Stimulated activated CD4-positive, alpha-beta T cell treated with anti-CD3 and anti-CD28 coated beads, Interleukin-4, amount 100 ng/mL, for 1 hour (primary cell): ENCODE data around the gene NFATC2IP.
A peak's percentile ranks its signal among the peaks of the same experiment; 100 is the strongest.

Experiments used
- DNase-seq: peaks from one replicate; pipeline ENCODE4 v3.0.0-alpha.2; 2020

Gene NFATC2IP

GRCh38 chr16:28950648-28951409 lies at the start of gene NFATC2IP:
Gene NFATC2IP, plus strand, starts transcription at chr16:28950937. Its CDS starts 75 bp downstream, at chr16:28951012.
- DNase-seq: peak; percentile 100

GRCh38 chr16:28901862-28902261 lies 48.9 kb upstream of the NFATC2IP start:
- DNase-seq: no peak

GRCh38 chr16:28902909-28903308 lies 47.8 kb upstream of the NFATC2IP start:
- DNase-seq: no peak

GRCh38 chr16:28903344-28904042 lies 47.2 kb upstream of the NFATC2IP start:
- no peak for DNase-seq

GRCh38 chr16:28904363-28904762 lies 46.4 kb upstream of the NFATC2IP start:
- no peak for DNase-seq

GRCh38 chr16:28904828-28905227 lies 45.9 kb upstream of the NFATC2IP start:
- DNase-seq: no peak

GRCh38 chr16:28905229-28905754 lies 45.4 kb upstream of the NFATC2IP start:
- no peak for DNase-seq

GRCh38 chr16:28905800-28906372 lies 44.9 kb upstream of the NFATC2IP start:
- DNase-seq: no peak

- DNase-seq: no peak
These were observed 40.4 kb upstream of the NFATC2IP start for GRCh38 chr16:28910086-28911031.

GRCh38 chr16:28912558-28912957 lies 38.2 kb upstream of the NFATC2IP start:
- DNase-seq: no peak

- no peak for DNase-seq
These were observed 36.6 kb upstream of the NFATC2IP start for GRCh38 chr16:28913946-28914724.

- no peak for DNase-seq
These were observed 35.6 kb upstream of the NFATC2IP start for GRCh38 chr16:28915181-28915580.

- no peak for DNase-seq
These were observed 33.6 kb upstream of the NFATC2IP start for GRCh38 chr16:28917095-28917494.

- DNase-seq: no peak
These were observed 32.0 kb upstream of the NFATC2IP start for GRCh38 chr16:28918698-28919097.

- DNase-seq: no peak
These were observed 27.5 kb upstream of the NFATC2IP start for GRCh38 chr16:28923231-28923587.

GRCh38 chr16:28923652-28924398 lies 26.9 kb upstream of the NFATC2IP start:
- DNase-seq: no peak

- DNase-seq: no peak
These were observed 26.4 kb upstream of the NFATC2IP start for GRCh38 chr16:28924399-28924761.

- peak; percentile 98 for DNase-seq
These were observed 25.9 kb upstream of the NFATC2IP start, which contains the start of gene RABEP2 for GRCh38 chr16:28924762-28925385. Gene RABEP2, minus strand, starts transcription at chr16:28925238. Its CDS starts 75 bp downstream, at chr16:28925163.

GRCh38 chr16:28925386-28926228 lies 25.1 kb upstream of the NFATC2IP start:
- DNase-seq: peak; percentile 79
